OCI-LY7 (cell line): ENCODE data around the gene SUSD5.

Experiments used
- EZH2phosphoT487 ChIP-seq: fragments of 200-600 bp; sonication (generic); IDR thresholded peaks from 2 replicates; pipeline ENCODE4 v1.6.1; 2018; ENCODE audit warnings: low read depth, borderline replicate concordance, mild to moderate bottlenecking, mixed run types, antibody characterized with exemption, low read length, moderate library complexity, mixed read lengths
- TF ChIP-seq, protein P1 (sequence below): fragments of 200-600 bp; sonication (generic); conservative IDR thresholded peaks from 2 replicates; pipeline ENCODE4 v1.5.1; 2014; ENCODE audit warnings: mild to moderate bottlenecking, antibody characterized with exemption, low read length, moderate library complexity, mixed read lengths

DNA sequence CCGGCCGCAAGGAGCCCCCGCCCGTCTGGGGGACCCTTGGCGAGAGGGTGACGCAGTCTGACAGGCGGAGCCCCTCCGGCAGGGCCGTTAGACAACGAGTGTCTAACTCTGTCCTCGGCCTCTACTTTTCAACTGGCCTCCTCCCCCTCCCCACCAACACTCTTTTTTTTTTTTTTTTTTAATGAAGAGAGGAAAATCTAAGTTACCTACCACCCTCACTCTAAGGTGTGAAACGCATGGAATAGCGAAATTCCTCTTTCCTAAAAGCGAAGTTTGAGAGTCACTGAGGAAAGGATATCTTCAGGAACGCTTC, 521 bp upstream of the SUSD5 start:
- TF ChIP-seq, protein P1, sequence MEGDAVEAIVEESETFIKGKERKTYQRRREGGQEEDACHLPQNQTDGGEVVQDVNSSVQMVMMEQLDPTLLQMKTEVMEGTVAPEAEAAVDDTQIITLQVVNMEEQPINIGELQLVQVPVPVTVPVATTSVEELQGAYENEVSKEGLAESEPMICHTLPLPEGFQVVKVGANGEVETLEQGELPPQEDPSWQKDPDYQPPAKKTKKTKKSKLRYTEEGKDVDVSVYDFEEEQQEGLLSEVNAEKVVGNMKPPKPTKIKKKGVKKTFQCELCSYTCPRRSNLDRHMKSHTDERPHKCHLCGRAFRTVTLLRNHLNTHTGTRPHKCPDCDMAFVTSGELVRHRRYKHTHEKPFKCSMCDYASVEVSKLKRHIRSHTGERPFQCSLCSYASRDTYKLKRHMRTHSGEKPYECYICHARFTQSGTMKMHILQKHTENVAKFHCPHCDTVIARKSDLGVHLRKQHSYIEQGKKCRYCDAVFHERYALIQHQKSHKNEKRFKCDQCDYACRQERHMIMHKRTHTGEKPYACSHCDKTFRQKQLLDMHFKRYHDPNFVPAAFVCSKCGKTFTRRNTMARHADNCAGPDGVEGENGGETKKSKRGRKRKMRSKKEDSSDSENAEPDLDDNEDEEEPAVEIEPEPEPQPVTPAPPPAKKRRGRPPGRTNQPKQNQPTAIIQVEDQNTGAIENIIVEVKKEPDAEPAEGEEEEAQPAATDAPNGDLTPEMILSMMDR, result no peak
- TF ChIP-seq EZH2phosphoT487, result no peak
